Measurements from ENCODE around the gene OBSCN. TPM values are rescaled to one million over a fixed set of nuclear protein-coding genes. Genes with fewer than 3 reads are reported as not detected.
A peak's percentile ranks its signal among the peaks of the same experiment; 100 is the strongest.

OBSCN gene
- total RNA-seq, 1 experiment from 2014 or later, result 33.3 TPM

- no peak overlapping the region for H3K14ac ChIP-seq (ENCODE audit: insufficient read depth, low read length)
- H3K4me2 ChIP-seq (ENCODE audit: insufficient read depth, insufficient read length, low read length), result no peak overlapping the region
- H3K9me3 Mint-ChIP-seq, result no peaks in the 10 kb centered on the region
- no peak overlapping the region for H3K56ac ChIP-seq (ENCODE audit: insufficient read length, low read depth, low read length)
- no peaks in the 10 kb centered on the region for H3K79me2 ChIP-seq (ENCODE audit: insufficient read depth, low read length)
- TF ChIP-seq, protein P1, sequence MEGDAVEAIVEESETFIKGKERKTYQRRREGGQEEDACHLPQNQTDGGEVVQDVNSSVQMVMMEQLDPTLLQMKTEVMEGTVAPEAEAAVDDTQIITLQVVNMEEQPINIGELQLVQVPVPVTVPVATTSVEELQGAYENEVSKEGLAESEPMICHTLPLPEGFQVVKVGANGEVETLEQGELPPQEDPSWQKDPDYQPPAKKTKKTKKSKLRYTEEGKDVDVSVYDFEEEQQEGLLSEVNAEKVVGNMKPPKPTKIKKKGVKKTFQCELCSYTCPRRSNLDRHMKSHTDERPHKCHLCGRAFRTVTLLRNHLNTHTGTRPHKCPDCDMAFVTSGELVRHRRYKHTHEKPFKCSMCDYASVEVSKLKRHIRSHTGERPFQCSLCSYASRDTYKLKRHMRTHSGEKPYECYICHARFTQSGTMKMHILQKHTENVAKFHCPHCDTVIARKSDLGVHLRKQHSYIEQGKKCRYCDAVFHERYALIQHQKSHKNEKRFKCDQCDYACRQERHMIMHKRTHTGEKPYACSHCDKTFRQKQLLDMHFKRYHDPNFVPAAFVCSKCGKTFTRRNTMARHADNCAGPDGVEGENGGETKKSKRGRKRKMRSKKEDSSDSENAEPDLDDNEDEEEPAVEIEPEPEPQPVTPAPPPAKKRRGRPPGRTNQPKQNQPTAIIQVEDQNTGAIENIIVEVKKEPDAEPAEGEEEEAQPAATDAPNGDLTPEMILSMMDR (conservative IDR thresholded peaks at IDR 0.05), result peak; percentile 65
- no peak overlapping the region for H4K91ac ChIP-seq (ENCODE audit: insufficient read length, low read depth, low read length)
- no peak overlapping the region for H3K4ac ChIP-seq (ENCODE audit: low read depth, low read length)
- DNase-seq, result no peak
- no peak overlapping the region for H3K27ac ChIP-seq (ENCODE audit: insufficient read length, low read depth, low read length)
- H3K23ac ChIP-seq (ENCODE audit: insufficient read length, low read depth, low read length), result no peak overlapping the region
- no peak overlapping the region for H2BK20ac ChIP-seq (ENCODE audit: low read depth, low read length, poor library complexity, severe bottlenecking)
- no peaks in the 10 kb centered on the region for H3K79me1 ChIP-seq (ENCODE audit: insufficient read depth, low read depth, low read length, poor library complexity, severe bottlenecking)
- H4K8ac ChIP-seq (replicated peaks; ENCODE audit: insufficient read length, low read depth, low read length), result no peak overlapping the region
- no peak overlapping the region for H2BK5ac ChIP-seq (ENCODE audit: insufficient read length, low read length)
- no peak overlapping the region for H4K5ac ChIP-seq (ENCODE audit: insufficient read length, low read depth, low read length)
- H3T11ph ChIP-seq (ENCODE audit: low read length), result no peak overlapping the region
- no peaks in the 10 kb centered on the region for H3K27me3 Mint-ChIP-seq (ENCODE audit: low read depth)
- no peak overlapping the region for H3K4me3 Mint-ChIP-seq
- no peaks in the 10 kb centered on the region for H3K4me1 ChIP-seq (ENCODE audit: insufficient read depth, low read length)
- H3K9ac ChIP-seq (ENCODE audit: extremely low read depth, insufficient read length, low read length), result no peak overlapping the region
- H3K27me3 ChIP-seq (ENCODE audit: insufficient read depth, low read length), result no peaks in the 10 kb centered on the region
- no peak overlapping the region for H3K27ac Mint-ChIP-seq
- H2AFZ ChIP-seq (ENCODE audit: low read length), result no peak overlapping the region
- H3K4me1 Mint-ChIP-seq, result no peaks in the 10 kb centered on the region
- no peak overlapping the region for H2BK12ac ChIP-seq (ENCODE audit: insufficient read length, low read depth, low read length)
- H4K20me1 ChIP-seq (ENCODE audit: control insufficient read depth, insufficient read depth, insufficient read length), result no peaks in the 10 kb centered on the region
- no peak overlapping the region for H2BK15ac ChIP-seq (ENCODE audit: low read depth, low read length)
- H3K23me2 ChIP-seq (ENCODE audit: insufficient read length, low read depth, low read length, poor library complexity, severe bottlenecking), result no peaks in the 10 kb centered on the region
- WGBS (ENCODE audit: extremely low coverage, insufficient read length, low lambda C conversion rate), result no CpG with 5 or more reads among the region's 4 CpGs
- H3K9me3 ChIP-seq (ENCODE audit: control insufficient read depth, low read depth, low read length), result no peaks in the 10 kb centered on the region
- H2AK5ac ChIP-seq (ENCODE audit: insufficient read length, low read length), result no peak overlapping the region
- H2BK120ac ChIP-seq (ENCODE audit: low read depth, low read length, poor library complexity, severe bottlenecking), result no peak overlapping the region
- no peak overlapping the region for H3K18ac ChIP-seq (ENCODE audit: insufficient read length, low read depth, low read length)
- no peaks in the 10 kb centered on the region; a peak in 1 of 7 replicates for H3K36me3 Mint-ChIP-seq (ENCODE audit: insufficient read depth in 1 of 3, low read depth in 3 of 3)
These were observed 27.4 kb upstream of the OBSCN start for GRCh38 chr1:228180271-228180958.

Data from H9 (cell line).